ENCODE measurements around the gene SLC6A6.

The SLC6A6 gene

GRCh38 chr3:14454639-14455310 is 52.4 kb downstream of the SLC6A6 start:
- no peak for DNase-seq (ENCODE audit: low spot score)

DNA sequence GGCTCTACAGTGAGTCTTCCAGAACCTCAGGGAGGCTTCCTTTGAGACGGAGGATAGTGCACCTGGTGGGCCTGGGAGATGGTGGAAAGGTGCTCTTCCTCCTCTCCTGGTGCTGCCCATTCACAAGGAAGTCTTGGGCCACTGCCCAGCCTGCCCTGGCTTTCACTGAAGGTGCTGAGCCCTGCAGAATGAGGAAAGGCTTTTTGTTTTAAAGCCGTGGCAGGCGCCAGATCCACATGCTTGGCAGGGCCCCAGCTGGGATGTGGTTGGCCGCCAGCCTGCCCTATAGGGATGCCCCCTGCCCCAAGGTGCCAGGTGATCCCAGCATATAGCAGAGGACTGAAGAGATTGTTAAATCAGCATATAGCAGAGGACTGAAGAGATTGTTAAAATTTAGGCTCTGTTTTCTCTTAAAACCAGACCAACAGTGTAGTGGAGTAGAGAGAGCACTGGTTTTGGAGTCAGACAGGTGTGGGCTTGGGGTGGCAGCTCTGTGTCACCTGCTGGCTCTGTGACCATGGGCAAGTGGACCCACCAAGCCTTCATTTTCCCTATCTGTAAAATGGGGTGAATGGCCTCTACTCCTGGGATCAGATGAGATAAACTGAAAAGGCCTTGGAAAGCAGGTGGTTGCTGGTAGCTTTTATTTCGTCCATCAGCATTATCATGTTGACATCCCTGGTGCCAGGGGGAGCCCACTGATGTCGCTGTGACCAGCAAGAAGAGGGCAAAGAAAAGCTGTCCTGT is 53.3 kb downstream of the SLC6A6 start:
- DNase-seq (ENCODE audit: low spot score) = no peak

- no peak for DNase-seq (ENCODE audit: low spot score)
These were observed 54.4 kb downstream of the SLC6A6 start for GRCh38 chr3:14456794-14457193.

GRCh38 chr3:14457481-14457880 is 55.1 kb downstream of the SLC6A6 start:
- DNase-seq (ENCODE audit: low spot score) = no peak

- DNase-seq (ENCODE audit: low spot score) = peak; percentile 63
These were observed 55.6 kb downstream of the SLC6A6 start for GRCh38 chr3:14457999-14458398.

DNA sequence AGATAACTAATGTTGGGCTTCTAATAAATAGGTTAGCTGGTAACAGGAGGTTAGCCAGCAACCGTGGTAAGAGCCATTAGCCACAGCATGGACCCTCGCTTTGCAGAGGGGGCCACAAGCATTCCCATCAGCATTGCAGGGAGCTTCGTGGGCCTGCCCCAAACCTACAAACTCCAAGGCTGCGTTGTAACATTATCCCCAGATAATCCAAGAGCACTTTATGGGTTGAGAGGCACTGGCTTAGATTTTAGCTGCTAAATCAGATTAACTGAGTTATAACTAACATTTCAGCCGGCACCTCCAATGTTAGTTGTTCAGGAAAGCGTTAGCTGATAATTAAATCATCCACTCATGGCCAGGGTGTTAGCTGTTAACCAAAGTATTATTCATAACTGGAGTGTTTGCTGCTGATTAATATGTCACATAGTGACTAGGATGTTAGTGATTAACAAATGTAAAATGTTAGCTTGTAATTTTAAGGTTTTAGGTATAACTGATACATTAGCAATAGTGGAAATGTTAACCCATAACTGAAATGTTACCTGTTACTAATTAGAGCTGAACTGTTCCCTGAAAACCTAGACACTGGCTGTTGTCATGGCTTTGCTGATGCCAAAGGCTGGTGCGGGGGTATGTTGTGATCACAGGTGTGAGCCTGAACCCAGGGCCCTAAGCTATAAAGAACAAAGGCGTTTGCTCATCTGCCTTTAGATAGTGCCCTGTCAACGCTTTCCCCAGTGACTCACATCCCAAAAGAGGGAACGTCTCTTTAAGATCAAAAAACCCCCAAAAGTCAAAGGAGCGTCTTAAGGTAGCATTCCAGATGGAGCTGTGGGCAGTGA is 56.2 kb downstream of the SLC6A6 start:
- no peak for DNase-seq (ENCODE audit: low spot score)

GRCh38 chr3:14459384-14459783 is 57.0 kb downstream of the SLC6A6 start:
- DNase-seq (ENCODE audit: low spot score) = no peak

- DNase-seq (ENCODE audit: low spot score) = no peak
These were observed 57.4 kb downstream of the SLC6A6 start for GRCh38 chr3:14459787-14460186.

DNA sequence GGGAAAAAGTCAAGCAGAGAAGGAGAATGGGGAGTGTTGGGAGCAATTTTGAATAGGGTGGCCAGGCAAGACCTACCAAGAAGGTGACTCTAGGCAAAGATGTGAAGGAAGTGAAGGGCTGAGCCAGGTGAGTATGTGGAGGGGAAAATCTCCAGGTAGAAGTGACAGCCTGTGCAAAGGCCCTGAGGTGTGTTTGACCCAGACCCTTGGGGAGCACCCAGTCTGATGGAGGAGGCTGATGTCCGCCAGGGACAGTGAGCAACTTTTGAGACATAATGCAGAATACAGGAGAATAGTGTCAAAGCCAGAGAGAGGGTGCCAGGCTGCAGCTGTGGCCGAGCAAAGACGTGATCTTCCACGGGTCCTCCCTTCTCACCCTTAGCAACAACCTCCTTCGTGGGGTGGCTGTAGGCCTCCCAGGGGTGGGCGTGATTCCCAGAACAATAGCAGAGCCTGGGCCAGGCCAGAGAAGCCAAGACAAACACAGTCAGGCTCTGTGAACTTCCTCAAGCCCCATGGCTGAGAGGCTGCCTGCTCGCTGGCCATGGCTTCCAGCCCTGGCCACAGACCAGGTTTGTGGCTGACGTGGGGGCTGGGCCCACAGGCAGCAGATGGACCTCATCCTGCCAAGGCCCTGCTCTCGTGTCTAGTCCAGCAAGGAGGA is 58.1 kb downstream of the SLC6A6 start:
- DNase-seq (ENCODE audit: low spot score) = no peak

- no peak for DNase-seq (ENCODE audit: low spot score)
These were observed 58.8 kb downstream of the SLC6A6 start for GRCh38 chr3:14461006-14461747.

GRCh38 chr3:14461748-14462324 is 59.4 kb downstream of the SLC6A6 start:
- DNase-seq (ENCODE audit: low spot score) = peak; percentile 63

DNA sequence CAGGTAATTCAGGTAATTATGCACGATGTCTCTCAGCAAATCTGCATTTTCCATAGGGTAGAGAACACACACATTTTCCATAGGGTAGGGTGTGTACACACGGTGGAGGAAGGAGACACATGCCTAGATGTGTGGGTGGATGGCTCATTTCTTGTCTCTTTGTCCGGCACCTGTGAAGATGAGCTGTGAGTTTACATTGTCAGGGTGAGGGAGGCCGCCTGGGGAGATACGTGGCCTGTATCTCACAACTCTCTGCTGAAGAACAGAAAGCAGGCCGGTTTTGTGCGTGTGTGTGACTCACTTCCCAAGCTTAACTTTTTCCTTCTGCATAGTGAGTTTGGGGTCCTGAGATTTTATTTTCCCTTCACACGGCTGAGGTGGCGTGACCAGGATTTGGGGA is 60.3 kb downstream of the SLC6A6 start:
- DNase-seq (ENCODE audit: low spot score) = no peak

GRCh38 chr3:14463330-14464140 is 61.1 kb downstream of the SLC6A6 start:
- DNase-seq (ENCODE audit: low spot score) = peak; percentile 77

GRCh38 chr3:14464141-14464465 is 61.7 kb downstream of the SLC6A6 start:
- DNase-seq (ENCODE audit: low spot score) = no peak

DNA sequence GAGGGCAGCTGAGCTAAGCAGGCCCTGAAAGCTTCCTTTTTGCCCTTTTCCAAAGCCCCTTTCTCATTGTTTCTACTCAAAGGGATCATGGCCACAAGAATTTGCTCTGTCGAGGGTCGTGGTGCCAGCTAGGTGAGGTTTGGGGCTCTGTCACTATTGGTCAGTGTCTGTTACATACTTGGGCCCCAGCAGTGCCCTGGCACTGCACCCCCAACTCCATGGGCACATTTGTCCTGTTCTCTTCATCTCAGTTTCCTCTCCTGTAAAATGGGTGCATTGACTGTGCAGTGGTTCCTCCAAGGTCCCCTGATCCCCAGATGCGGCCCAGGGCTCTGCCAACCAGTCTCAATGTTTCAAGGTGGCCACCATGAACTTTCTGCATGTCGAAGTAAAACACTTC is 62.1 kb downstream of the SLC6A6 start:
- no peak for DNase-seq (ENCODE audit: low spot score)

GRCh38 chr3:14465425-14465824 is 63.0 kb downstream of the SLC6A6 start:
- no peak for DNase-seq (ENCODE audit: low spot score)

- no peak for DNase-seq (ENCODE audit: low spot score)
These were observed 63.9 kb downstream of the SLC6A6 start for GRCh38 chr3:14466179-14466903.

- DNase-seq (ENCODE audit: low spot score) = peak; percentile 74
These were observed 65.6 kb downstream of the SLC6A6 start for GRCh38 chr3:14467814-14468620.

DNA sequence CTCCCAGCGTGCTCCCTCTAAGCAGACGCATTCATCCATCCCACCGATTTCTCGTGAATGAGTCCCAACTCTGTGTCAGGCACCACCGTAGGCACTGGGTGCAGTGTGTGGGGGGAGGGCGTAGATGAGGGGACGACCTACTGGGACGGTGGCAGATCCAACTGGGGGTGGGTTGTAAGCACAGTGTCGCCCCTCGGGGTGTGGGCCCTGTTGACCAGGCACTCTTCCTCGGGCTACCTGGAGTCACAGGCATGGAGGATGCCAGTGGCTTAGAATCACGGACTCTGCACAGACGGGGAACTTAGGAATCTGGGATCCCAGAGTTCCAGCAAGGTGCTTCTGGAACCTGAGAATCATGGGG is 66.2 kb downstream of the SLC6A6 start:
- DNase-seq (ENCODE audit: low spot score) = no peak

Data from ecto neural progenitor cell (in vitro differentiated cells).